Measurements from ENCODE around the gene SIX5. TPM values are rescaled to one million over a fixed set of nuclear protein-coding genes. Genes with fewer than 3 reads are reported as not detected.

The SIX5 gene
- total RNA-seq, 1 donor = 1.6 TPM

DNA sequence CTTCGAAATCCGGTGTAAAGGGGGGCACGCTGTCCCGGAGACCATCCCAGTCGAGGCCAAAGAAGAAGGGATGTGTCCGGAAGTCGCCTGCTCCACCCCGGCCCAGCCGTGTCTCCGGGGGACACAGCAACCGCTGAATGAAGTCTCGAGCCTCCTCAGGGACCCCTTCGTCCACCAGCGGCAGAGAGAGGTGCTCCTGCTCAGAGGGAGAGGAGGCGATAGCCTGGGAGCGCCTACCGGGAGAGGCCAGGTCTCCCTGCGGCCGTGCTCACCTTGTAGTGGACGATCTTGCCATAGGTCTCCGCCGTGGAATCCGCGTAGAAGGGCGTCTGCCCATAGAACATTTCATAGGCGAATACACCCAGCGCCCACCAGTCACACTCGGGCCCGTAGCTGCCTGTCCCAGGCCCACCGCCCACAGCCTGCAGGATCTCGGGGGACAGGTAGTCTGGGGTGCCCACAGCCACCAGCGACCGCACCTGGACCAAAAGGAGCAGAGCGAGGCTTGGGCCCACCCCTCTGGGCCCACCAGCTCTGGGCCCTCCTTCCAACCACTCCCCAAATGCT, 8.4 kb upstream of the SIX5 start:
- no peak for DNase-seq (ENCODE audit: low read depth in 2 of 3, low spot score in 2 of 3)

DNA sequence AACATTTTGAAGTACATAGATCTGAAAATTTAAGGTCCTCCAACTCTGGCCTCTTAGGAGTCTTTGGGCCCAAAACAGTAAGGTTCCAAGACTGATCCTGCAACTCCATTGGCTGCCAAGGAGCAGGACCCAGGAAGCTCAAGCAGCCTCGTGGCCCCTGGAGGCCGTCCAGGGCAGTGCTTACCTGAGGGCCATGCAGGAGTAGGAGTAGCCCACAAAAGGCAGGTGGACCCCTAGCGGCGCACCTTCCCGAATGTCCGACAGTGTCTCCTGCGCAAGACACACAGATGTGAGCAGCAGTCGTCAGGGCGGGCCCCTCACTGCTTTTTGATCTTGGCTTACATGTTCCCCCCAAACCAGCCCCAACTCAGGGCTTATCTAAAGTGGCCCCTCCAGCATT, 5.7 kb upstream of the SIX5 start:
- DNase-seq (ENCODE audit: low read depth in 2 of 3, low spot score in 2 of 3) = no peak

DNA sequence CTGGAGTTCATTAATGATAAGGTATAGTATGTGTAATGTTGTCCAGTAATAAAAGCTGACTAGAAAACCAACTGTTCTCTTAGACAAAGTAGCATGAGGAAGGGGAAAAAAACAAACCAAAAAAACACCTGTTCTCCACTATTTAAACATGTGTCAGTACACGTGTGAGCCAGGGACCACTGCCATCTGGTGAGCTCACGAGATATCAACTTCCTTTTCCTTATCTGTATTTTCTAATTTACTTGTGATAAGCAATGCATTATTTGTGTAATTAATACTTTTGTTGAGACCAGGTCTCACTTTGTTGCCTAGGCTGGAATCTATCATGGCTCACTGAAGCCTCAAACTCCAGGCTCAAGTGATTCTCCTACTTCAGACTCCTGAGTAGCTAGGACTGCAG, 4.3 kb upstream of the SIX5 start:
- no peak for DNase-seq (ENCODE audit: low read depth in 2 of 3, low spot score in 2 of 3)

DNA sequence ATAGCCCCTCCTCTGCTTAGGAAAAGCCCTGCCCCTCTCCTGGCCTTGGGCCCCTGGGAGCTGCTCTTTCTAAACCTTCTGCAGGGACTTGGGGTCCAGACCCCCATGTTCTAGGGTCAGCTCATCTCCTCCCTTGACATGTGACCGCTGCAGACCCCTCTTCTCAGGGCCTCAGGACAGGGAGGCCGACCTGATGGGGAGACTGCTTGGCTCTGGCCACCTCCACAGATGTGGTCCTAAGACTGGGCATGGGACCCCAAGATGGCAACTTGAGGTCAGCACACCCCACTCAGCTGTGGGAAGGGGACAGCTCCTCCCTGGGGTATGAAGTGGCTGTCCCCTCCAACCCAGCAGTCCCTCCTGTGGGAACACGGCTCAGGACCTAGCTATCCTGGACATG, 3.9 kb upstream of the SIX5 start:
- no peak for DNase-seq (ENCODE audit: low read depth in 2 of 3, low spot score in 2 of 3)

DNA sequence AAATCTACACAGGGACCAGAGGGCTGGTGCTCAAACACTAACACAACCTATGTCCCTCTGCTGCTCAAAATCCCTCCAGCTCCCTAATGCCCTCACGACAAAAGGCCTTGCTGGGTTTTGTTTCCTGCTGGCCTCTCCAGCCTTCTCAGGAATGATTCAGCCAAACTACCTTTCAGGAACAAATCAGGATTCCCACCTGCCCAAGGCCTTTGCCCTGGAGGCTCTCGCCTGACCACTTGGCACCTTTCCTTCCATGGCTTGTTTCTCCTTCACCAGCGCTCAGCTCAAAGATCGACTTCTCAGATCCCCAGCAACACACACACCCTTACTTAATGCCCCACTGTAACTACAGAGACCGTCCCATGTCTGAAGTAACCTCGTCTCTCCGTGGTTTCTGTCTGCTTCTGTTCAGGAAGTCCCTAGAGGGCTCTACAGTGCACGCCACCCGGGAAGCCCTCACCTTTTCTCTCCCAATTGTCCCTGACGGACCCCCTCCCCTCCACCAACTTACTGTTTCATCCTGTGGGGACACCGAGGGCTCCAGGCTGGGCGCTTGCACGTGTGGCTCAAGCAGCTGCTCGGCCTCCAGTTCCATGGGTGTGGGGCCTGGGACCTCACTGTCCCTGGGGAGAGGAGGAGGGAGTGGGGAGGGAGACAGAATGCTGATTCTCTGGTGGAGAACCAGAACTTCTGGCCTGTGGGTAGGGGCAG, 3.2 kb upstream of the SIX5 start:
- DNase-seq (ENCODE audit: low read depth in 2 of 3, low spot score in 2 of 3) = no peak

DNA sequence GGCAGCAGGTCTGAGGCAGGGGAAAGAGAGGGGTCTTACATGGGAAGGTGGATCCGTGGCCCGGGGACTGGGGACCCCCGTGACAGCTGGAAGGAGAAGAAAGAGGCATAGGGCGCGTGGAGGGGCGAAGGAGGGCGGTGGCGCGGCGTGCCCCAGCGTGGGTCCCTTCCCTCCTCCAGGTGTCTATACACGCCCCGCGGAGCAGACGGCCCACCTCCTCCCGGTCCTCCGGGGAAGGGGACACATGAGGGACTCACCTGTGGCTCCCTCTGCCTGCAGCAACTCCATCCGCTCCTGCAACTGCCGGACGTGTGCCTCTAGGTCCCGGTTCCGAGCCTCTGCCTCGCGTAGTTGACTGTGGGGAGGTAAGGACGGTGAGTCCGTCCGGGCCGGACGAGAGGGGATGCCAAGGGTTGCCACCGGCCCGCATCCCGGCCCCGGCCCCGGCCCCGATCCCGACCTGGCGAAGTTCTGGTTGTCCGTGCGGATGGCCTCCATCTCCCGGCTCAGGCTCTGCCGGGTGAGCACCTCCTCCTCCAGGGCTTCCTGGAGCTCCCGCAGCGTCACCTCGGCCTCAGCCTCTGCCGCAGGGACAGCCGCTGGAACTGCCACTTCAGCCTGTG, 2.4 kb upstream of the SIX5 start:
- DNase-seq (ENCODE audit: low read depth in 2 of 3, low spot score in 2 of 3) = no peak

DNA sequence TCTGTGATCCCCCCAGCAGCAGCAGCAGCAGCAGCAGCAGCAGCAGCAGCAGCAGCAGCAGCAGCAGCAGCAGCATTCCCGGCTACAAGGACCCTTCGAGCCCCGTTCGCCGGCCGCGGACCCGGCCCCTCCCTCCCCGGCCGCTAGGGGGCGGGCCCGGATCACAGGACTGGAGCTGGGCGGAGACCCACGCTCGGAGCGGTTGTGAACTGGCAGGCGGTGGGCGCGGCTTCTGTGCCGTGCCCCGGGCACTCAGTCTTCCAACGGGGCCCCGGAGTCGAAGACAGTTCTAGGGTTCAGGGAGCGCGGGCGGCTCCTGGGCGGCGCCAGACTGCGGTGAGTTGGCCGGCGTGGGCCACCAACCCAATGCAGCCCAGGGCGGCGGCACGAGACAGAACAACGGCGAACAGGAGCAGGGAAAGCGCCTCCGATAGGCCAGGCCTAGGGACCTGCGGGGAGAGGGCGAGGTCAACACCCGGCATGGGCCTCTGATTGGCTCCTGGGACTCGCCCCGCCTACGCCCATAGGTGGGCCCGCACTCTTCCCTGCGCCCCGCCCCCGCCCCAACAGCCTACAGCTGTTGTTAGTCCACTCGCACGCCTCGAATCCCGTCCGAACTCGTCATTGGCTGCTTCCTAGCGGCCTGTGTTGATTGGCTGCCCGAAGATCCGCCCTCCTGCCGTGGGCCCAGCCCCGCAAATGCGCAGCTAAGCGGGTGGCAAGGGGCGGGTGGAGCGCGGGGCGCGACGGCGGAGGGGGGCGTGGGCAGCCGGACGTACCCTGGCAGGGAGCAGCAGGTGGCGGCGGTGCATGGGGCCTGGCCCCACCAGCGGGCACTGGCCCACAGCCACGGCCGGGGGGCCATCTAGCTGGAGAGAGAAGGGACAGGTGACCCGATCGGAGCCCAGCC, 1.4 kb upstream of the SIX5 start:
- DNase-seq (ENCODE audit: low read depth in 2 of 3, low spot score in 2 of 3) = peak; percentile 84 to 96 (median 94)

DNA sequence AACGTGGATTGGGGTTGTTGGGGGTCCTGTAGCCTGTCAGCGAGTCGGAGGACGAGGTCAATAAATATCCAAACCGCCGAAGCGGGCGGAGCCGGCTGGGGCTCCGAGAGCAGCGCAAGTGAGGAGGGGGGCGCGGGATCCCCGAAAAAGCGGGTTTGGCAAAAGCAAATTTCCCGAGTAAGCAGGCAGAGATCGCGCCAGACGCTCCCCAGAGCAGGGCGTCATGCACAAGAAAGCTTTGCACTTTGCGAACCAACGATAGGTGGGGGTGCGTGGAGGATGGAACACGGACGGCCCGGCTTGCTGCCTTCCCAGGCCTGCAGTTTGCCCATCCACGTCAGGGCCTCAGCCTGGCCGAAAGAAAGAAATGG, 754 bp upstream of the SIX5 start:
- DNase-seq (ENCODE audit: low read depth in 2 of 3, low spot score in 2 of 3) = peak in 2 of 3 donors; percentile 65 to 74

DNA sequence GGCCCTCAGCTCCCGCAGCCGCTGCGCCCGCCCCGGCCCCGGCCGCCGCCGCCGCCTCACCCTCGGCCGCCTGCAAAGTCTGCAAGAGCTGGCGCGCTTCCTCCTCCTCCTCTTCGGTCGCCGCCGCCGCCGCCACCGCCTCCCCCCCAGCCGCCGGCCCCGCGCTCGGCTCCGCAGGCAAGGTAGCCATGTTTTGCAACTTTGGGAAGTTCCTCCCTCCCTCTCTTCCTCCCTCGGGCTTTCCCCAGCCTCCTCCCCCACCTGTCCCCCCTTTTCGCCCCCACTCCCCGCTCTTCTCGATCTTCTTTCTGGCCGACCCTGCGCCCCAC, 433 bp downstream of the SIX5 start:
- DNase-seq (ENCODE audit: low read depth in 2 of 3, low spot score in 2 of 3) = no peak

DNA sequence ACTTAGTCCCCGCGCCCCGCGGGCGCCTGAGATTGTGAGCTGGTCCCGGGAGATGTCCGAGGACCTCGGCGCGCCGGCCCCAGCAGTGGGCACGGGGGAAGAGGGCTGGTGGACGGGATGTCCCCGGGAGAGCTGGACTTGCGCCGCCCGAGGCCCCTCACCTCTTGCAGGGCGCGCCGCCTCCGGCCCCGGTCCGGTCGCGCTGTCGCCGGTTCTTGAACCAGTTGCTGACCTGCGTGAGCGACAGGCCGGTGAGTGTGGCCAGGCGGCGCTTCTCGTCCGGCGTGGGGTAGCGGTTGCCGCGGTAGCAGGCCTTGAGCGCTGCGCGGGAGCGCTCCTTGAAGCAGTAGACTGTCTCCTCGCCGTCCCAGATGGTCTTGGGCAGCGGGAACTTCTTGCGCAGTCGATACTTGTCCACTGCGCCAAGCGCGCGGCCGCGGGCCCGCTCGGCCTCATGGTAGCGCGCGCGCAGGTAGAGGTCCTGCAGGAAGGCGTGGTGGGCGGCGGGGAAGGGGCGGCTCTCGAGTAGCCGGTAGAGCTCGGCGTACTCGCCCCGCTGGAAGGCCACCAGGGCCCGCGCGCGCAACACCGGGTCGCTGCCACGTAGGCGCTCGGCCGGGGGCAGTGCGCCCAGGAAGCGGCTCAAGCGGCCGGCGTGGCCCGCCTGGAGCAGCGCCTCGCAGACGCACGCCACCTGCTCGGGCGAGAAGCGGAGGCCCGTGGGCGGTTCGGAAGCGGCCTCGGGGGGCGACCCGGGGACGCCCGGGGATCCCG, 984 bp downstream of the SIX5 start:
- DNase-seq (ENCODE audit: low read depth in 2 of 3, low spot score in 2 of 3) = no peak

DNA sequence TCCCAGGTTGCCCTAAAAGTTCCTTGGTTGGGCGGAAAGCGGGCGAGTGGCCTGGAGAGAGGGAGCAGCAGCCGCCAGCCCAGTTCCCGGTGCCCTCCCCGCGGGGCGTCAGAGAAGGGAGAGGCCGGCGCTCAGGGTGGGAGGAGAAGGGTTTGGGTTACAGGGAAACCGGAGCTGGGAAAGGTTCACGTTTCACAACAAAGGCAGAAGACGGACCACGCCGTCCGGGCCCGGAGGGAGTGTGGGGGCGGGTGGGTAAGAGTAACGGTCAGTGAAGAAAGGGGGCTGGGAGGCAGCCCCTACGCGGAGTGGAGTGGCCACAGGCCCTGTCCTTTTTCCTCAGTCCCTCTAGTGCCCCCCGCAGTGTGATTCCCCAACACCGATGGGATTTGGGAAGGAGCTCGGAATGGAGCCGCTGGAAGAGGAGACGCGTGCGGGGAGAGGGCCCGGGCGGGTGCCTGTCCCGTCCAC, 1.6 kb downstream of the SIX5 start:
- DNase-seq (ENCODE audit: low read depth in 2 of 3, low spot score in 2 of 3) = no peak

DNA sequence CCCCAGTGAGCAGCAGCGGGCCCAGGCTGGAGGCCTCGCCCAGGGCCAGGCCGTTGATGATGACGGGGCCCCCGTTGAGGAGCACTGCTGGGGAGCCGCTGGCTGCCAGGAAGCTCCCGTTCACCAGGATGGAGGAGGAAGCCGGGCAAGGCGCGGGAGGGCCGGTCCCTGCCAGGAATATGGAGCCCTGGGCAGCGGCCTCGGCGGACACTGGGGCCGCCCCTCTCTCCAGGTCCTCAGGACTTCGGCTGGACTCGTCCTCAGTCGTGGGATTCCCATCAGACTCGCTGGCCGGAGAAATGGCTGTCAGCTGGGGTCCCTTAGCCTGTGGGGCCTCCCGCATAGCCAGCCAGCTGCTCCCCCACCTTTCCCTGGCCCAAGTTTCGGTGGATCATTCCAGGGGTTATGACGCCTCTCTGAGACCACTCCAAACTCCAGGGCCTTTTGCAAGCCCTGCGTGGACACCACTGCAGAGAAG, 2.1 kb downstream of the SIX5 start:
- DNase-seq (ENCODE audit: low read depth in 2 of 3, low spot score in 2 of 3) = no peak

DNA sequence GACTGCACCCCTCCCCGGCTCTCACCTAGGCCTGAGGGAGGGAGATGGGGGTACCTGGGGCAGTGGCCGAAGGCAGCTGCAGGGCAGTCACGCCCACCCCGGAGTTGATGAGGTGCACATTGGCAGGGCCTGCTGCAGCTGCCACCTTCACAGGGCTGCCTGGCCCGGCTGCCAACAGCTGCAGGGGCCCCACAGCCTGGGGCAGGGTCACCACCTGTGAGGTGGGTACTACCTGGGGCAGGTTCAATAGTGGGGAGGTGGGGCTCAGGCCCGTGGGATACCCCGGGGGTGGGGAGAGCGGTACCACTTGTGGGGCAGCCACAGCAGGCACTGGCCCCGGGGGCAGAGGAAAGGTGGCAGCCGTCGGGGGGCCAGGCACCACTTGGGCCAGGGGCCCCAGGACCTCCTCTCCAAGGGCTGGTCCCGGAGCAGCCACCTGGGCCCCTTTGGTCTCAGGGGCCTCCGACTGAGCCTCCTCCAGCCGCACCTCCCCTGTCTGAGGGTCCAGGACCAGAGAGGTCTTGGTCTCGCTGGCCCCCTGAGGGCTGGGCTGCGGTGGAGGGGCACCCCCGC, 2.7 kb downstream of the SIX5 start:
- no peak for DNase-seq (ENCODE audit: low read depth in 2 of 3, low spot score in 2 of 3)

DNA sequence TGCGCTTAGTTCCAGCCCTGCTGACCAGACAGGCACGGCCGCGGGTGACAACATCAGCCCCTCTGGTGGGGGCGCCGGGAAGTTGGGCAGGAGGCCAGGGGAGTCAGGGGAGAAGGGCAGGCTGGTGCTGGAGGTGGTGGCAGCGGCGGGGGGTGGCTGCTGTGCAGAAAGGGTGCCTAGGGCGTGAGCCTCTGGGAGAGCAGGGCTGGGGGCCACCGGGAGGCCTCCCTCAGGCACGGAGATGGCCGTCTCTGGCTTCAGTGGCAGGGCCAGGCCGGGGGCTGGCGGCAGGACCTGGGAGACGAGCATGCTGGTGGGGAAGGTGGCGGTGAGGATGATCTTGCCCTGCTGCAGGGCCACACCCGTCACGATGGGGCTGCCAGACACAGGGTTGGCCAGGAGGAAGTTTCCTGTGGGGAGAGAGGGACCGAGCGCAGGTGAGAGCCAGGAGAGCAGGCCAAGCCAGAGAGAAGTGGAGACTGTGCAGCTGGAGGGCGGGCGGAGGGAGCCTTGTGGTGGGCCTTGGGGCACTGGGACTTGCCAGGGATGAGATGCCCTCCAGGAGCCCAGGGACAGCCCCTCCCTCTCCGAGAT, 3.3 kb downstream of the SIX5 start:
- DNase-seq (ENCODE audit: low read depth in 2 of 3, low spot score in 2 of 3) = no peak

DNA sequence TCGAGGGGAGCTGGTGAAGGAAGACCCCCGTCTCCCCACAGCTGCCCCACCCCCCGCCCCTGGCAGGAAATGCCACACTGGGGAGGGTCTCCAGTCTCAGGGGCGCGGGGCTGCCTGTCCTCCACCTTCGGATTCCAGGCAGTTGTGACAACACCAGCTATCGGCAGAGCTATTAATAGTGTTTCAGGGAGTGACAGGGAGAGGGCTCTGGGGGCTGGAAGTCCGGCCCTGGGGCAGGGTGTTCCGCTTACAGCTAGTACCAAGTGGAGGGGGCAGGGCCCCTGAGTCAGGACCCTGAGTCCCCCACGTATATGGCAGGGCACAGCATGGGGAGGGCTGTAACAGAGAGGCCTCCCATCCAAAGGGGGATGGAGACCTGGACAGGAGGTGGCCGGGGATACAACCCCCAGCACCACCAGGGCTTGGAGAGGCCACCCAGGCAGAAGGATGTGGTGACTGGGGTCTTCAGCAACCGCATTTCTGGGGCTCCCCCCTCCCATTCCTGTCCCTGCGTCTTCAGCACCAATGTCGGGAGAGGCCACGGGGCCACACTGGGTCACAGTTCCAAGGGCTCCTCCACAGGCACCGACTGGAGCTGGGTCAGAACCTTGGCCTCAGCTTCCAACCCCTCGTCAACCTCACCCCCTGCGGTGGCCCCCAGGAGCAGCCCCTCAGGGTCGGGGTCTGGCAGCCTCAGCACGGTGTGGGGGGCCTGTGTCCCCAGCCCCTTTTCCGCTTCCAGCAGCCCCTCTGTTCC, 3.9 kb downstream of the SIX5 start:
- no peak for DNase-seq (ENCODE audit: low read depth in 2 of 3, low spot score in 2 of 3)

DNA sequence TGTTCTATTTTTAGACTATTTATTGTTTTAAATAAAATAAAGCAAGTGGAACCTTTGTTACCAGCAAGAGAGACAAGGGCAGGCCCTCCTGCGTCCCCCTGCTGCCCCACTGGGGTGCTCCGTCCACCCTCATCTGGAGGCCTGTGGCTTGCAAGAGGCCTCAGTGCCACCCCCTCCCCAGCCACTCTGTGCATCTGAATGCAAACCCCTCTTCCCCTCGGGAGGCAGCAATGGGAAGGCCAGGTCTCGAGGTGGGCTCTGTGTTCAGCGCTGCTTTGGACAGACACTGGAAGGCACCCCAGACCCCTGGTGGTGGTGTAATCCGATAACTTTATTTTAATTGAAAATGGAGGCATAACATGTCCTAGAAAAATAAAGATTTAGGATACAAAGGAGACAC, 4.6 kb downstream of the SIX5 start:
- DNase-seq (ENCODE audit: low read depth in 2 of 3, low spot score in 2 of 3) = no peak

DNA sequence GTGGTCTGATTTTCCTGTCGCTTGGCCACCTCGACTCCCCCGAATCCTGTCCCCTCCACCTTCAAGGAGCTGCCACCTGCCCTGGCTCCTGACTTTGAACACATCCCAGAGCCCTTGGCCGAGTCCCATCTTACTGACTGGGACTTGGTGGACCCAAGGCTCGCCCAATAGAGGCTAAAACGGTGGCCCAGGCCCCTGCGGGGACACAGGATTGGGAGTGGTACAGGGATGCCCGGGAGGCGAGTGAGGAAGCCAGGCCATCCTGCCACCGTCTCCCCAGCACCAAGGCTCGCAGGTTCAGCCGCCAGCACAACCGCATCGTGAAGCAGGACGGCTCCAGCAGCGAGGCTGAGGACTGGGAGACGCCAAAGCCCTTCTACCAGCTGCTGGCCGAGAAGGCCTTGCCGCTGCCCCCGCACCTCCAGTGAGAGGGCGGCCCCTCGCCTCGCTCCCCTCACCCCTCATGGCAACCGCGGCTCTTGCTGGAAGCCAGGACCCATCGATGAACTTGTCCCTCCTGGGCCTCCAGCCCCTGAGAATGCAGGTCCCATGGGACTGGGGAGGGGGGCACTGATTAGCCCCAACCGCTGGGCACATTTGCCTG, 5.3 kb downstream of the SIX5 start:
- DNase-seq (ENCODE audit: low read depth in 2 of 3, low spot score in 2 of 3) = no peak

DNA sequence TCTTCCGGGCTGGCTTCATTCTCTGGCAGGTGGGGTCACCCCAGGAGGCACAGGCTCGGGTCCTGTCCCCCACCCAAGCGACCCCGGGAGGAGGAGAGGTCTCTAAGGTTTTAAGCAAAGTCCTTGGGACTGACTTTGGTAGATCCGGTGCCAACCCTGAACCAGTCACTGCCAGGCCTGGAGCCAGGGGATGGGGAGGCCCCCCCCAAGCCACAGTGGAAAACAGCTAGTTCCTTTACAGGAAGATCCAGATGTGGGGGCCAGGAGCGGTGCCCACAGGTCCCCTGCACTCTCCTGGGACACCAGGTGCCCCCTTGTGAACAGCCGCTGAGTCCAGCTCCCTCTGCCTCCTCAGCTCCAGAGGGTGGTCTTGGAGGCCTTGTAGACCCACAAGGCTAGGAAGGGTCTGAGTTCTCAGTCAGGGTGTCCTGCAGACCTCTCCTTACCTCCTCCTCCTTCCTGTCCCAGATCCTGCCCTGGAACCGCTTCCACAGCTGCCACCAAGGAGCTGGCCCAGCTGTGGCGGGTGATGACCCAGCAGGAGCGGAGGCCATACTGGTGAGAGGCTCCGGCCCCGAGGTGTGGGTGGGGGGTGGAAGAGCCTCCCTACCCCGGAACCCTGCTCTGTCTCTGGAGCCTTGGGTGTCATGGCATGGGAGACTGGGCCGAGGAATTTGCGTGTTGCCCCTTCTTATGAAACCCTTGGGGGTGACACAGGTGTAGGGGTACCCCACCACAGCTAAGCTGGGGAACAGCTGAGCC, 6.0 kb downstream of the SIX5 start:
- no peak for DNase-seq (ENCODE audit: low read depth in 2 of 3, low spot score in 2 of 3)

Data from hematopoietic multipotent progenitor cell (in vitro differentiated cells).